GM23248 (cell line): ENCODE measurements around the gene RAB27A.

Source experiments
- EZH2 ChIP-seq: fragments of 200-600 bp; sonication (generic); IDR thresholded peaks from 2 replicates; pipeline ENCODE4 v1.6.1; 2018; ENCODE audit warnings: antibody characterized with exemption, mild to moderate bottlenecking; ENCODE audit not compliant: insufficient read depth, poor library complexity, severe bottlenecking
- EZH2phosphoT487 ChIP-seq: fragments of 200-600 bp; sonication (generic); IDR thresholded peaks from 2 replicates; pipeline ENCODE4 v1.6.1; 2018; ENCODE audit warnings: antibody characterized with exemption, moderate library complexity, mild to moderate bottlenecking, low read depth; ENCODE audit not compliant: insufficient read depth

- TF ChIP-seq EZH2, result no peak
- TF ChIP-seq EZH2phosphoT487, result no peak
Measured at GRCh38 chr15:55230051-55230670, 59.5 kb downstream of the RAB27A start.
